ENCODE data around the gene ANKRA2. TPM values are rescaled to one million over a fixed set of nuclear protein-coding genes. Genes with fewer than 3 reads are reported as not detected.

The ANKRA2 gene
- total RNA-seq, 1 donor from 2014 or later = 19.2 TPM

DNA sequence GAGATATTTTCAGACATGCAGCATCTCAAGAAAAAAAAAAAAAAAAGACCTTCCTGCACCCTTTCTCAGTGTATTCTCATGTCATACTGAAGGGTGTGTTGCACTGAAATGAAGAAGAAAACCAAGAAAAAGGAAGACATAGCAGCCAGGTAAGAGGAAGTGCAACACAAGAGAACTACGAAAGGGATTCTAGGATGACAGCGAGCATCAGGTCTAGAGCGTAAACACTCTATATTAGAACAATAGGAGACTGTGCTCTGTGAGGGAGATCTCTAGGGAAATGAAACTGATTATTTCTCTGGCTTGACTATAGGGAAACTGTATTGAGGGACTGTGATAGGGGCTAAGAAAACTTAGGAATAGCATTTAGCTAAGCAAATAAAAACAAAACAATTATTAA, 37.2 kb downstream of the ANKRA2 start:
- Mint-ChIP-seq H3K27me3 (ENCODE audit: low read depth) (no peaks in the 10 kb centered on the region), H3K27ac (ENCODE audit: unreplicated experiment) (no peak overlapping the region), H3K36me3 (ENCODE audit: low read depth) (no peaks in the 10 kb centered on the region), H3K9me3 (ENCODE audit: low read depth) (no peaks in the 10 kb centered on the region), H3K4me1 (ENCODE audit: low read depth) (peaks cover 28% of the 10 kb centered on the region), H3K4me3 (ENCODE audit: unreplicated experiment) (no peak overlapping the region)
- TF ChIP-seq, protein P1, sequence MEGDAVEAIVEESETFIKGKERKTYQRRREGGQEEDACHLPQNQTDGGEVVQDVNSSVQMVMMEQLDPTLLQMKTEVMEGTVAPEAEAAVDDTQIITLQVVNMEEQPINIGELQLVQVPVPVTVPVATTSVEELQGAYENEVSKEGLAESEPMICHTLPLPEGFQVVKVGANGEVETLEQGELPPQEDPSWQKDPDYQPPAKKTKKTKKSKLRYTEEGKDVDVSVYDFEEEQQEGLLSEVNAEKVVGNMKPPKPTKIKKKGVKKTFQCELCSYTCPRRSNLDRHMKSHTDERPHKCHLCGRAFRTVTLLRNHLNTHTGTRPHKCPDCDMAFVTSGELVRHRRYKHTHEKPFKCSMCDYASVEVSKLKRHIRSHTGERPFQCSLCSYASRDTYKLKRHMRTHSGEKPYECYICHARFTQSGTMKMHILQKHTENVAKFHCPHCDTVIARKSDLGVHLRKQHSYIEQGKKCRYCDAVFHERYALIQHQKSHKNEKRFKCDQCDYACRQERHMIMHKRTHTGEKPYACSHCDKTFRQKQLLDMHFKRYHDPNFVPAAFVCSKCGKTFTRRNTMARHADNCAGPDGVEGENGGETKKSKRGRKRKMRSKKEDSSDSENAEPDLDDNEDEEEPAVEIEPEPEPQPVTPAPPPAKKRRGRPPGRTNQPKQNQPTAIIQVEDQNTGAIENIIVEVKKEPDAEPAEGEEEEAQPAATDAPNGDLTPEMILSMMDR (IDR thresholded peaks at IDR 0.05) = no peak
- DNase-seq (ENCODE audit: low spot score) = no peak

DNA sequence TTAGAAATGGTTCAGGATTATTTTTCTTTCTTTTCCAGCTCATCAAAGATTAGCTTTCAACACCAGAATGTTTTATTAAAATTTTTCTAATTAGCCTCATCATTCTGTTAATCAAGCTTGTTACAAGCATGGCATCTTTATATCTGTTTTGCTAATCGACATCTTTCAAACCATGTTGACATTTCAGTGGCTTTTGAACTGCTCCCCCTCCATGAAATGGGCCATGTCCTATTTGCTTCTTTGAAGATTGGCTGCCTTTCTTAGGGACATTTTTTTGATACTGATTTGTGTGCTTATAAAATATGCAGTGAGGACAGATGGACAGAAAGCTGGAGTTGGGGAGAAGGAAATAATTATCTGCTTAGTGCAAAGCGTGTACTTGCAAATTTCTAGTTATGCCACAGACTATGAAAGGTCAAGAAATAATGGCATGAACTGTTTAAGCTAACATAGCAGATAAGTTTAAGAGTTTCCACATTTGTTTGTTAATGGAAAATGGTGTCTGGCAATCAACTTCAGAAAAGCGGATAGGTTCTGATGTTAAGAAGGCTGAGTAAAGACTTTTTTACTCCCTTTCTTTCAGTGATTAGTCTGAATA, 39.7 kb downstream of the ANKRA2 start:
- H3K4me1 Mint-ChIP-seq (ENCODE audit: low read depth) = peaks cover 28% of the 10 kb centered on the region
- H3K4me3 Mint-ChIP-seq (ENCODE audit: unreplicated experiment) = no peak overlapping the region
- no peak overlapping the region for H3K27ac Mint-ChIP-seq (ENCODE audit: unreplicated experiment)
- no peaks in the 10 kb centered on the region for H3K27me3 Mint-ChIP-seq (ENCODE audit: low read depth)
- H3K9me3 Mint-ChIP-seq (ENCODE audit: low read depth) = no peaks in the 10 kb centered on the region
- H3K36me3 Mint-ChIP-seq (ENCODE audit: low read depth) = no peaks in the 10 kb centered on the region
- no peak for DNase-seq (ENCODE audit: low spot score)
- TF ChIP-seq, protein P1 (IDR thresholded peaks at IDR 0.05) = no peak

DNA sequence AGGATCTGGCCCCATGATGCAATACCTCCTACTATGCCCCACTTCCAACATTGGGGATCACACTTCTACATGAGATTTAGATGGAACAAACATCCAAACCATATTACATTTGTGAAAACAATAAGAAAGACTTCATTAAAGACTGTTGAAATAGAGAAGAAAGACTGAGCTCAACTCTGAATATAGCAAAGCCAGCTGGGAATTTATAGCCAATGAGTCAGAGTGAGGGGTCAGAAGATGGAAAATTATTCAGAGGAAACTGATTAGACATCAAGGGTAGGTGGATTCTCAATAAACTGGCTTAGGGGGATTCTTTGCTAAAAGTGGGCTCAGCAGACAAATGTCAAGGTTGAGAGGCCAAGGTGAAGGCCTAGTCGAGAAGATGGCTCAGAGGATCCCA, 41.6 kb downstream of the ANKRA2 start:
- H3K4me3 Mint-ChIP-seq (ENCODE audit: unreplicated experiment) = no peak overlapping the region
- H3K27ac Mint-ChIP-seq (ENCODE audit: unreplicated experiment) = no peak overlapping the region
- H3K27me3 Mint-ChIP-seq (ENCODE audit: low read depth) = no peaks in the 10 kb centered on the region
- TF ChIP-seq, protein P1 (IDR thresholded peaks at IDR 0.05) = no peak
- peaks cover 30% of the 10 kb centered on the region for H3K4me1 Mint-ChIP-seq (ENCODE audit: low read depth)
- H3K36me3 Mint-ChIP-seq (ENCODE audit: low read depth) = no peaks in the 10 kb centered on the region
- no peak for DNase-seq (ENCODE audit: low spot score)
- no peaks in the 10 kb centered on the region for H3K9me3 Mint-ChIP-seq (ENCODE audit: low read depth)

DNA sequence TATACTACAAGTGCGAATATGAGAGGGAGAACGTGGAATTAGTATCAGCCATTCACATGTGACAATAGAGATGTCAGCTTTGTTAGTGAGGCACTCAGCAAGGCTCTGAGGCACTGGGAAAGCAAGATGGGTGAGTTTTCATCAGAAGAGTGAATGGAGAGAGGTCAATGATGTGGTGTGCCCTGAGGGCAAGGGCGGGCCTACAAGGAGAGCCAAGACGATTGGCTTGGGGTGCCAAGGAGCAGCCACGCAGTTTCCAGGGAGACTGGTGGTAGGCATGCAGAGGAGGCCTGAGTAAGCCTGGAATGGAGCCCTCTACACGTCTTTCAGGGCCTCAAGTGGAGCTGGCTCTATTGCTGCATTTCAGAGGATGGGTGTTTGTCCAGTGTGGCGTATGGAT, 42.5 kb downstream of the ANKRA2 start:
- H3K27me3 Mint-ChIP-seq (ENCODE audit: low read depth) = no peaks in the 10 kb centered on the region
- H3K4me3 Mint-ChIP-seq (ENCODE audit: unreplicated experiment) = no peak overlapping the region
- H3K36me3 Mint-ChIP-seq (ENCODE audit: low read depth) = no peaks in the 10 kb centered on the region
- TF ChIP-seq, protein P1 (IDR thresholded peaks at IDR 0.05) = no peak
- DNase-seq (ENCODE audit: low spot score) = no peak
- no peaks in the 10 kb centered on the region for H3K9me3 Mint-ChIP-seq (ENCODE audit: low read depth)
- H3K4me1 Mint-ChIP-seq (ENCODE audit: low read depth) = peaks cover 30% of the 10 kb centered on the region
- no peak overlapping the region for H3K27ac Mint-ChIP-seq (ENCODE audit: unreplicated experiment)

DNA sequence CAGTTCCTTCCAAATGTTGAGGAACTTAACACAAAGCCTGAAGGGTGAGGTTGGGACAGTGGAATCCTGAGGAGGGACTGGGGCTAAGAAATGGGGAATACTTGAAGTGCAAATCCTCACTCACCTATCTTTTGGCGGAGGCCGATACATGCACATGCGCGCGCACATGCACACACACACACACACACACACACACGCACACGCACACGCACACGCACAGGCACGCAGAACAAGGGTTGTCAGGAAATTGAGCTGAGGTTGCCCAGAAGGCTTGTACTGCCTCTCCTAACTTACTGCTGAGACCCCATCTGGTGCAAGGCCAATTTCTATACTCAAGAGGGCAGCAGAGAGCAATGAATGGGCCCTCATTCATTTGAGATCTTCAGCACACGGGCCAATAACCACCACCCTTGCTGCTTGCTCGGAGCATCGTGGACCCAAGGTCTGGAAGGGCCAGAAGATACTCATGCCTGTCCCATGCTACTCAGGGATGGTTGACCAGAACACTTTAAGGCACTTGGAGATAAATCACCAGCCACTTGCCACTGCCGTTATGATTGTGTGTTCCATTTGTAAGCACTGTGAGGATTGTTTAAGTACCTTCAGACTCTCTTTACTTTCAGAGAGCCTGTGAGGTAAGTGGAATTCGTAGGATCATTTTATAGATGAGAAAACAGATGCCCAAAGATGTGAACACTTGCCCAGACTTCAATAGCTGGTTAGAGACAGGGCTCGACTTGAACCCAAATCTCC, 45.7 kb downstream of the ANKRA2 start:
- Mint-ChIP-seq H3K4me3 (ENCODE audit: unreplicated experiment) (no peak overlapping the region), H3K36me3 (ENCODE audit: low read depth) (no peaks in the 10 kb centered on the region), H3K4me1 (ENCODE audit: low read depth) (peaks cover 15% of the 10 kb centered on the region), H3K27ac (ENCODE audit: unreplicated experiment) (no peak overlapping the region), H3K9me3 (ENCODE audit: low read depth) (no peaks in the 10 kb centered on the region), H3K27me3 (ENCODE audit: low read depth) (no peaks in the 10 kb centered on the region)
- DNase-seq (ENCODE audit: low spot score) = no peak
- TF ChIP-seq, protein P1 (IDR thresholded peaks at IDR 0.05) = peak; percentile 80
